Measurements from ENCODE around the gene SLC41A3.

GRCh38 chr3:126014252-126014651, 69.7 kb downstream of the SLC41A3 start:
- TF ChIP-seq CTCF (IDR thresholded peaks at IDR 0.05) (no peak), POLR2A (IDR thresholded peaks at IDR 0.05) (no peak)
